ENCODE measurements around the gene RTN4RL2.

DNA sequence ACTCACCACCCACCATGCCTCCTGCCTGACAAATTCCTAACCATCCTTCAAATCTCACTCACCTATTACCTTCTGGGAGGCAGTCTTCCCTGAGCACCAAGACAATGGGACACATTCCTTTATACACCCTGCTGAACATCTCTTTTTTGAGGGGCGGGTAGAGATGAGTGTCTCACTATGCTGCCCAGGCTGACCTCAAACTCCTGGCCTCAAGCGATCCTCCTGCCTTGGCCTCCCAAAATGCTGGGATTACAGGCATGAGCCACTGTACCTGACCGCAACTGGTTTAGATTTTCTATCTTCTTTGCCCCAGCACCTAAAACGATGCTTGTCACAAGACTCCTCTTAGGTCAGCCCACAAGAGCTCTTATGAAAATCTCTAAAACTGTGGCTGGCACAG is 63.1 kb downstream of the RTN4RL2 start:
- no peak for TF ChIP-seq EP300 (IDR thresholded peaks at IDR 0.05; ENCODE audit: low read depth)
- TF ChIP-seq, protein P1, sequence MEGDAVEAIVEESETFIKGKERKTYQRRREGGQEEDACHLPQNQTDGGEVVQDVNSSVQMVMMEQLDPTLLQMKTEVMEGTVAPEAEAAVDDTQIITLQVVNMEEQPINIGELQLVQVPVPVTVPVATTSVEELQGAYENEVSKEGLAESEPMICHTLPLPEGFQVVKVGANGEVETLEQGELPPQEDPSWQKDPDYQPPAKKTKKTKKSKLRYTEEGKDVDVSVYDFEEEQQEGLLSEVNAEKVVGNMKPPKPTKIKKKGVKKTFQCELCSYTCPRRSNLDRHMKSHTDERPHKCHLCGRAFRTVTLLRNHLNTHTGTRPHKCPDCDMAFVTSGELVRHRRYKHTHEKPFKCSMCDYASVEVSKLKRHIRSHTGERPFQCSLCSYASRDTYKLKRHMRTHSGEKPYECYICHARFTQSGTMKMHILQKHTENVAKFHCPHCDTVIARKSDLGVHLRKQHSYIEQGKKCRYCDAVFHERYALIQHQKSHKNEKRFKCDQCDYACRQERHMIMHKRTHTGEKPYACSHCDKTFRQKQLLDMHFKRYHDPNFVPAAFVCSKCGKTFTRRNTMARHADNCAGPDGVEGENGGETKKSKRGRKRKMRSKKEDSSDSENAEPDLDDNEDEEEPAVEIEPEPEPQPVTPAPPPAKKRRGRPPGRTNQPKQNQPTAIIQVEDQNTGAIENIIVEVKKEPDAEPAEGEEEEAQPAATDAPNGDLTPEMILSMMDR (IDR thresholded peaks at IDR 0.05): no peak
- TF ChIP-seq POLR2AphosphoS5 (IDR thresholded peaks at IDR 0.05): no peak
- TF ChIP-seq POLR2A (IDR thresholded peaks at IDR 0.05): no peak
